ENCODE measurements around the gene SLC1A7.

- no peak for TF ChIP-seq CTCF (IDR thresholded peaks at IDR 0.05)
- TF ChIP-seq POLR2A (IDR thresholded peaks at IDR 0.05), result no peak
Measured at GRCh38 chr1:53079251-53079650, 63.2 kb downstream of the SLC1A7 start.

All from testis (tissue), 2 donors.